HepG2 (cell line): ENCODE data around the gene FBXO2. TPM values are rescaled to one million over a fixed set of nuclear protein-coding genes. Genes with fewer than 3 reads are reported as not detected.

Experiments
- AKNA ChIP-seq: sonication (generic); formaldehyde crosslinking; IDR thresholded peaks from 2 replicates; pipeline ENCODE4 v1.4.0; 2020; ENCODE audit warnings: missing genetic modification reagents, borderline replicate concordance
- GPBP1L1 ChIP-seq: sonication (generic); formaldehyde crosslinking; IDR thresholded peaks from 2 replicates; pipeline ENCODE4 v1.5.0; 2020; ENCODE audit warnings: mild to moderate bottlenecking, missing genetic modification reagents
- MXD4 ChIP-seq: IDR thresholded peaks from 2 replicates; pipeline ENCODE4 v1.6.1; 2016; ENCODE audit warnings: mild to moderate bottlenecking, missing biosample characterization, missing genetic modification reagents
- PPARG ChIP-seq: conservative IDR thresholded peaks from 2 replicates; pipeline ENCODE4 v1.6.1; 2016; ENCODE audit warnings: missing biosample characterization, missing genetic modification reagents
- SETDB1 ChIP-seq: sonication (generic); formaldehyde crosslinking; IDR thresholded peaks from 2 replicates; pipeline ENCODE4 v1.5.1; 2020; ENCODE audit warnings: missing genetic modification reagents, mild to moderate bottlenecking, borderline replicate concordance
- SNAI1 ChIP-seq: sonication (generic); formaldehyde crosslinking; IDR thresholded peaks from 2 replicates; pipeline ENCODE4 v1.5.0; 2020; ENCODE audit warnings: mild to moderate bottlenecking, missing genetic modification reagents, borderline replicate concordance
- TCF12 ChIP-seq, 2 experiments: fragments of 450-650 bp in 1 of 2; sonication (generic) in 1 of 2; formaldehyde crosslinking in 1 of 2; IDR thresholded peaks; 2 replicates each; pipeline versions ENCODE4 v1.6.1 to v1.8.0; 2017 to 2022; ENCODE audit warnings: antibody characterized with exemption in 1 of 2, mild to moderate bottlenecking in 1 of 2, missing genetic modification reagents in 1 of 2, moderate library complexity in 1 of 2
- XRCC5 ChIP-seq: fragments of 200-400 bp; formaldehyde crosslinking; optimal IDR thresholded peaks from 2 replicates; pipeline ENCODE3; 2017; ENCODE audit warnings: mild to moderate bottlenecking, low read length
- ZFAT ChIP-seq: sonication (generic); formaldehyde crosslinking; conservative IDR thresholded peaks from 2 replicates; pipeline ENCODE4 v1.8.1; 2023; ENCODE audit warnings: missing genetic modification reagents, inconsistent platforms
- ZNF614 ChIP-seq: IDR thresholded peaks from 2 replicates; pipeline ENCODE4 v1.6.1; 2018; ENCODE audit warnings: missing biosample characterization, missing genetic modification reagents, inconsistent platforms, borderline replicate concordance
- ZNF660 ChIP-seq: sonication (generic); formaldehyde crosslinking; IDR thresholded peaks from 2 replicates; pipeline ENCODE4 v1.5.1; 2020; ENCODE audit warnings: mild to moderate bottlenecking, low read depth, missing genetic modification reagents, borderline replicate concordance
- ZNF720 ChIP-seq: sonication (generic); formaldehyde crosslinking; IDR thresholded peaks from 2 replicates; pipeline ENCODE4 v1.4.0; 2020; ENCODE audit warnings: missing genetic modification reagents
- polyA plus RNA-seq, 8 experiments: library from polyadenylated mRNA; depleted of rRNA in 3 of 8; stranded (reverse) in 7 of 8; unstranded in 1 of 8; fragments of >200 nt; fragmentation: Illumina TruSeq in 4 of 8; extraction: Trizol in 4 of 8; gene quantifications; 2 replicates each; pipeline versions ENCODE4 v1.2.1 to v1.2.3, GENCODE V29; 2011 to 2016; ENCODE audit warnings: low read depth in 4 of 8, missing spikeins in 1 of 8, mixed read lengths in 1 of 8; ENCODE audit not compliant: insufficient read depth in 1 of 8
- total RNA-seq, 5 experiments: library from RNA; depleted of rRNA; stranded (reverse); fragments of >200 nt; fragmentation: Illumina TruSeq; extraction: Trizol; gene quantifications; 2 replicates each; pipeline ENCODE4 v1.2.3, GENCODE V29; 2016; ENCODE audit warnings: low read depth in 1 of 5
- TF ChIP-seq, protein P1 (sequence below): sonication (generic); formaldehyde crosslinking; IDR thresholded peaks from 2 replicates; pipeline ENCODE4 v1.8.0; 2022; ENCODE audit warnings: mild to moderate bottlenecking, missing genetic modification reagents; ENCODE audit not compliant: insufficient replicate concordance
- TF ChIP-seq, protein P2 (sequence below): sonication (generic); formaldehyde crosslinking; IDR thresholded peaks from 2 replicates; pipeline ENCODE4 v1.8.1; 2022; ENCODE audit warnings: mild to moderate bottlenecking, missing genetic modification reagents
- TF ChIP-seq, protein P3 (sequence below): sonication (generic); formaldehyde crosslinking; IDR thresholded peaks from 2 replicates; pipeline ENCODE4 v1.5.1; 2020; ENCODE audit warnings: mild to moderate bottlenecking, missing genetic modification reagents, moderate library complexity

The FBXO2 gene
- total and polyA plus RNA-seq, 2 of the 13 experiments (the other 11 are each of a cell fraction or from before 2014, with no cell fraction given): 79.3 to 112 TPM

GRCh38 chr1:11613347-11613746, 40.9 kb downstream of the FBXO2 start (continued):
- TF ChIP-seq SNAI1 (CRISPR knock-in tag) (no peak), ZNF614 (CRISPR knock-in tag) (no peak), ZNF660 (no peak), ZFAT (CRISPR knock-in tag) (no peak), XRCC5 (no peak), MXD4 (no peak), TCF12 (IDR thresholded peaks at IDR 0.05) (no peak), TCF12 (CRISPR knock-in tag; IDR thresholded peaks at IDR 0.05) (no peak), SETDB1 (CRISPR knock-in tag) (no peak), AKNA (no peak), PPARG (no peak), ZNF720 (no peak), GPBP1L1 (no peak)
- TF ChIP-seq, protein P1, sequence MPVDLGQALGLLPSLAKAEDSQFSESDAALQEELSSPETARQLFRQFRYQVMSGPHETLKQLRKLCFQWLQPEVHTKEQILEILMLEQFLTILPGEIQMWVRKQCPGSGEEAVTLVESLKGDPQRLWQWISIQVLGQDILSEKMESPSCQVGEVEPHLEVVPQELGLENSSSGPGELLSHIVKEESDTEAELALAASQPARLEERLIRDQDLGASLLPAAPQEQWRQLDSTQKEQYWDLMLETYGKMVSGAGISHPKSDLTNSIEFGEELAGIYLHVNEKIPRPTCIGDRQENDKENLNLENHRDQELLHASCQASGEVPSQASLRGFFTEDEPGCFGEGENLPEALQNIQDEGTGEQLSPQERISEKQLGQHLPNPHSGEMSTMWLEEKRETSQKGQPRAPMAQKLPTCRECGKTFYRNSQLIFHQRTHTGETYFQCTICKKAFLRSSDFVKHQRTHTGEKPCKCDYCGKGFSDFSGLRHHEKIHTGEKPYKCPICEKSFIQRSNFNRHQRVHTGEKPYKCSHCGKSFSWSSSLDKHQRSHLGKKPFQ (CRISPR knock-in tag): no peak
- TF ChIP-seq, protein P2, sequence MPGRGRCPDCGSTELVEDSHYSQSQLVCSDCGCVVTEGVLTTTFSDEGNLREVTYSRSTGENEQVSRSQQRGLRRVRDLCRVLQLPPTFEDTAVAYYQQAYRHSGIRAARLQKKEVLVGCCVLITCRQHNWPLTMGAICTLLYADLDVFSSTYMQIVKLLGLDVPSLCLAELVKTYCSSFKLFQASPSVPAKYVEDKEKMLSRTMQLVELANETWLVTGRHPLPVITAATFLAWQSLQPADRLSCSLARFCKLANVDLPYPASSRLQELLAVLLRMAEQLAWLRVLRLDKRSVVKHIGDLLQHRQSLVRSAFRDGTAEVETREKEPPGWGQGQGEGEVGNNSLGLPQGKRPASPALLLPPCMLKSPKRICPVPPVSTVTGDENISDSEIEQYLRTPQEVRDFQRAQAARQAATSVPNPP (CRISPR knock-in tag): no peak
- TF ChIP-seq, protein P3, sequence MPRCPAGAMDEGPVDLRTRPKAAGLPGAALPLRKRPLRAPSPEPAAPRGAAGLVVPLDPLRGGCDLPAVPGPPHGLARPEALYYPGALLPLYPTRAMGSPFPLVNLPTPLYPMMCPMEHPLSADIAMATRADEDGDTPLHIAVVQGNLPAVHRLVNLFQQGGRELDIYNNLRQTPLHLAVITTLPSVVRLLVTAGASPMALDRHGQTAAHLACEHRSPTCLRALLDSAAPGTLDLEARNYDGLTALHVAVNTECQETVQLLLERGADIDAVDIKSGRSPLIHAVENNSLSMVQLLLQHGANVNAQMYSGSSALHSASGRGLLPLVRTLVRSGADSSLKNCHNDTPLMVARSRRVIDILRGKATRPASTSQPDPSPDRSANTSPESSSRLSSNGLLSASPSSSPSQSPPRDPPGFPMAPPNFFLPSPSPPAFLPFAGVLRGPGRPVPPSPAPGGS: no peak
